RCC 7860 (cell line): ENCODE results near the gene STK33.

Experiments
- DNase-seq: peaks from one replicate; pipeline ENCODE4 v3.0.0-alpha.2; 2015; ENCODE audit warnings: low spot score
- FAIRE-seq: peaks from 2 replicates; lab custom pipeline; 2012; peaks lifted over from hg19 to GRCh38; lab: Jason Lieb, UNC

Gene STK33

GRCh38 chr11:8381343-8381742 is 212.7 kb downstream of the STK33 start:
- FAIRE-seq (no peak), DNase-seq (no peak)

GRCh38 chr11:8375932-8376331 is 218.1 kb downstream of the STK33 start:
- FAIRE-seq, result no peak
- DNase-seq, result no peak

- no peak for DNase-seq
- no peak for FAIRE-seq
Measured at GRCh38 chr11:8375460-8375859, 218.6 kb downstream of the STK33 start.

- no peak for FAIRE-seq
Measured at GRCh38 chr11:8374716-8375115, 219.3 kb downstream of the STK33 start.

GRCh38 chr11:8373519-8374432 is 220.3 kb downstream of the STK33 start:
- DNase-seq (no peak), FAIRE-seq (no peak)

More at GRCh38 chr11:8374716-8375115, 219.3 kb downstream of the STK33 start:
- no peak for DNase-seq

- no peak for DNase-seq
Measured at GRCh38 chr11:8372641-8373381, 221.2 kb downstream of the STK33 start.

GRCh38 chr11:8371516-8371884 is 222.5 kb downstream of the STK33 start:
- no peak for DNase-seq
- no peak for FAIRE-seq

More at GRCh38 chr11:8372641-8373381, 221.2 kb downstream of the STK33 start:
- no peak for FAIRE-seq

- DNase-seq (no peak), FAIRE-seq (no peak)
Measured at GRCh38 chr11:8370812-8371515, 223.1 kb downstream of the STK33 start.

- FAIRE-seq (no peak), DNase-seq (no peak)
Measured at GRCh38 chr11:8369592-8370205, 224.3 kb downstream of the STK33 start.

- FAIRE-seq (no peak), DNase-seq (no peak)
Measured at GRCh38 chr11:8368772-8369171, 225.3 kb downstream of the STK33 start.

- DNase-seq (no peak), FAIRE-seq (no peak)
Measured at GRCh38 chr11:8368194-8368593, 225.8 kb downstream of the STK33 start.

- FAIRE-seq (no peak), DNase-seq (no peak)
Measured at GRCh38 chr11:8366316-8366715, 227.7 kb downstream of the STK33 start.

GRCh38 chr11:8365216-8365941 is 228.6 kb downstream of the STK33 start:
- DNase-seq (no peak), FAIRE-seq (no peak)

- FAIRE-seq, result no peak
- no peak for DNase-seq
Measured at GRCh38 chr11:8363921-8364320, 230.1 kb downstream of the STK33 start.

GRCh38 chr11:8362899-8363298 is 231.1 kb downstream of the STK33 start:
- FAIRE-seq, result no peak
- DNase-seq, result no peak

- no peak for DNase-seq
- FAIRE-seq, result no peak
Measured at GRCh38 chr11:8362491-8362890, 231.5 kb downstream of the STK33 start.

- no peak for DNase-seq
- no peak for FAIRE-seq
Measured at GRCh38 chr11:8361664-8362210, 232.3 kb downstream of the STK33 start.

GRCh38 chr11:8361206-8361605 is 232.8 kb downstream of the STK33 start:
- FAIRE-seq (no peak), DNase-seq (no peak)

GRCh38 chr11:8360086-8360828 is 233.8 kb downstream of the STK33 start:
- no peak for DNase-seq

More at GRCh38 chr11:8360086-8360828, 233.8 kb downstream of the STK33 start:
- no peak for FAIRE-seq
